GM19463 (cell line): ENCODE results near the gene LZTR1.

Source experiments
- ATAC-seq: cut with Tn5 transposase; IDR thresholded peaks from one replicate; pipeline ENCODE4 v1.9.1; 2021; ENCODE audit warnings: mild to moderate bottlenecking, moderate library complexity; ENCODE audit not compliant: unreplicated experiment

The LZTR1 gene

DNA sequence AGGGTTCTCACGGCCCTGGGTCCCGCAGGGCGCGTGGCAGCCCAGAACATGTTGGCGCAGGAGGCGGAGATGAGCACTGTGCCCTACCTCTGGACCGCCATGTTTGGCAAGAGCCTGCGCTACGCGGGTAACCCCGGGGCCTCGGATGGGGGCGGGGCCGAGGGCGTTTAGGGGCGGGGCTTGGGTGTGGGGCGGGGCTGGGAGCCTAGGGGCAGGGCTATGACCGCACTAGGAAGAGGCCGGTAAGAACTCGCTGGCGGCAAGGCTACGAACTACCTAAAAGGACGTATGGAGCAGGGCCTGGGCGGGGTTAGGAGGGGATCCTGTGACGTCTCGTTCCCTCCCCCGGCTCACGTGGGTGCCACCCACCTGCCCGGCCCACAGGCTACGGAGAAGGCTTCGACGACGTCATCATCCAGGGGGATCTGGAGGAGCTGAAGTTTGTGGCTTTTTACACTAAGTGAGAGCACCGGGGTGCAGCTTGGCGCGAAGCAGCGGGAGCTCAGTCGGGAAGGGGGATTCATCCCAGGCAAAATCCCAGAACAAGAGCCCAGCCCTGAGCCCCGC is 2.8 kb upstream of the LZTR1 start:
- ATAC-seq: no peak

GRCh38 chr22:20979940-20980453 is 2.1 kb upstream of the LZTR1 start:
- no peak for ATAC-seq

DNA sequence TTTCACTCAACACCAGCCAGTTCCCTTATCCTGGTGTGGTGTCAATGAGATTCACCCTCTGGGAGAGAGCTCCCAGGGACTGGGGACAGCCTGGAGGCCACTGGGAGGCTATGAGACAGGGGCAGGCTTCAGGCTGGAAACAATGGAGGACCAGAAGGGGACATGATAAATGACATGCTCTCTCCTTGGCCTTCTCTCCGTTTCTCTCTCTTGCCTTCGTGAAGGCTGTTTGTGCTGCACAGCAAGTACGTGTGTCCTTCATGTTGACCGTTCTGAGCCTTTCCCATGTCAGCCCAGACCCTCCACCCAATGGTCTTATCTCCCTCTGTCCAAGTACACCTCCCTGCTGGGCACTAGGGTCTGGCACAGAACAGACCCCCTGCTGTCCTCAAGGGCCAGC is 1.6 kb upstream of the LZTR1 start:
- no peak for ATAC-seq

DNA sequence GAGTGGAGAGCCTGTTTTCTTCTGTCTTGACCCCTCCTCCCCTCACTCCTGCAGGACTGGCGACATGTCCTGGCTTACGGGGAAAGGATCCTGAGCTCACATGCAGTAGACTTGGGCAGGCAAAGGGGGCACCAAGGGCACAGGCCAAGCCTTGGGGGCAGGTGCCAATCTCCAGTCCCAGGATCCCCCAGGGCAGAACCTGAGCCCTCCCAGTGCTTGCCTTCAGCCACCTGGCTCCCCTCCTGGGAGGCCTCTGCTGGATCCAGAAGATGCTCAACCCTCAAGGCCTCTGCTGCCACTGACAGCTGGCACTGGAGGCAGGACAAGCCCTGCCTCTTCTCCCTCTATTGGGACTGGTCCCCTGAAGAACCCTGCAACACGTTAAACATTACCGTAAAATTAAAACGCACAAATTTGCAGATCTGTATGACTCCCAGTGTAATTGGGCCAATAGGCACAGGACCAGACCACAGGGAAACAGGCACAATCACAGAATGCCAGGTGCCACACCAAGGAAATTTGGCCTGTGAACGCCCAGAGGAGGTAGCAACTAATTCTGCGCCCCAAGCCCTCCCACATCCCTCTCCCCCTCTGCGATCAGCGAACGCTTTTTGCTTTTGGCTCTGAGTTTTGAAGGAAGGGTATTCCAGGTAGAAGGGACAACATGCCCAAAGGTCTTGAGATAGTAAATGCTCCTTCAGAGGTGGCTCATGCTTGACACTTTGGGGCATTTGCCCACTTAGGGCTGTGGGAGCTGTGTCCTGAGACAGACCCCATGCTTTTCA is 967 bp upstream of the LZTR1 start:
- no peak for ATAC-seq

GRCh38 chr22:20982563-20982882 is 426 bp downstream of the LZTR1 start:
- no peak for ATAC-seq

- ATAC-seq: no peak
These were observed 1.1 kb downstream of the LZTR1 start for GRCh38 chr22:20983081-20983771.

- ATAC-seq: no peak
These were observed 3.6 kb downstream of the LZTR1 start for GRCh38 chr22:20985720-20986119.

DNA sequence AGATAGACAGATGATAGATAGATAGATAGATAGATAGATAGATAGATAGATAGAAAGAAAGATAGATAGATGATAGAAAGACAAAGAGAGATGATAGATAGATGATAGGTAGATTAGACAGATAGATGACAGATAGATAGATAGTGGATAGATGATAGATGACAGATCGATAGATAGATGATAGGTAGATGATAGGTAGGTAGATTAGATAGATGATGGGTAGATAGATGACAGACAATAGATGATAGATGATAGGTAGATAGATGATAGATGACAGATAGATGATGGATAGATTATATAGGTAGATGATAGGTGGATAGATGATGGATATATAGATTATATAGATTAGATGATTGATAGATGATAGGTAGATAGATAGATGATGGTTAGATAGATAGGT is 4.3 kb downstream of the LZTR1 start:
- no peak for ATAC-seq

GRCh38 chr22:20987375-20987774 is 5.3 kb downstream of the LZTR1 start:
- ATAC-seq: no peak

DNA sequence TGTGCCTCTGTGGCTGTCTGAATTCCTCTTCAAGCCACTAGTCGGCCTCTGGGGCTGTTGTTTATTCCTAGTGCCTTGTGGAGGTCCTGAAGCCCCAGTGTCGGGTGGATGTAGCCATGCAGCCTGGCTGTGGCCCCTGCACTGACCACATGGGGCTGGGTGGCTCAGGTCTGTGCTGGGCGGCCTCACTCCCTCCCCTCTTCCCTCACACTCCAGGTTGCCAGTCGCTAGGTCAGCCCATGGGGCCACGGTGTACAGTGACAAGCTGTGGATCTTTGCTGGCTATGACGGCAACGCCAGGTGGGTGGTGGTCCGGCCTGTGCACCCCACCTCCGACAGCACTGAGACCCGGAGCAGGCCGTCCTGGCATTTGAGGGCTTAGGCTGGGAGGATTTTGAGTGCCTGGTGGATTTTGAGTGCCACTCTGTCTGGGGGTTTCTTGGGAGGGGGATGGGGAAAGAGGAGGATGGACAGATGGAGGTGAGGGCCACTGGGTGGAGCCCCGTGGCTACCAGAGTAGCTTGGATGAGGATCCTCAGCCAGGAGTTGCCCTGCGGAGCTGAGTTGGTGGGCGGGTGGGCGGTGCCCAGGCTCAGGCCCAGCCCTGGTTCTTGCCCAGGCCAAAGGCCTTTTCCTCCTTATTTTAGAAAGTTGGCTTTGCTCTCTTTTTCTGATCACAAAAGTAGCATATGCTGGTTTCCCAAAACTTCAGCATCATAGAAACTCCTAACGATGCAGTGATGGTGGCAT is 6.7 kb downstream of the LZTR1 start:
- ATAC-seq: no peak

DNA sequence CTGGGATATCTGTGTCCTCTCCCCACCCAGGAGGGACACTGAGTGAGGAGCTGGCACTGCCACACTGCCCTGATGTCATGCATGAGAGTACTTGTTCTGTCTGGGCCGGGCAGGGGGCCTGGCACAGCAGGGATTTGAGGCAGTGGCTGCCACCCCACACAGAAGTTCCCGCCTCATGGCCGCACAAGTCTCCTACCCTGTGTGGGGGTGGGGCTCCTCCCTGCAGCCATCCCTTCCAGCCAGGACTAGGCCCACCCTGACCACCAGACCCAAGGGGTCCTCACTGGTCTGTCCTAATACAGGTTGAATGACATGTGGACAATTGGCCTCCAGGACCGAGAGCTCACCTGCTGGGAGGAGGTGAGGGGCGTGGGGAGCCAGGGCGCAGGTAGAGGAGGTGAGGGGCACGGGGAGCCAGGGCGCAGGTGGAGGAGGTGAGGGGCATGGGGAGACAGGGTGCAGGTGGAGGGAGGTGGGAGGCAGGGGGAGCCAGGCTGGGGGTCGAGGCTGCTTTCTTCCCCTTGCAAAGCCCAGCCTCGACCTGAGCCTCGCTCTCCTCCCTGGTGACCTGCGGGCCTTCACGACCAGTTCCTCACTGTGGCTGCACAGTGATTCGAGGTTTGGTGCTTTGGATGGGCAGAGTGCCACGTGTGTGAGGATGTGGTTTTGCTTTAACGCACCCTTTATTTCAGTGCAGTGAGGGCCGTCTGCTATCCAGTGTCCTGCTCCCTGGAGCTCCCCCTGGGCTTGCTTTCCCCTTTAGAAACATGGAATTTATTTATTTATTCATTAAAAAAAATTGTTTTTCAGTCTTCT is 7.4 kb downstream of the LZTR1 start:
- ATAC-seq: no peak

- no peak for ATAC-seq
These were observed 8.4 kb downstream of the LZTR1 start for GRCh38 chr22:20990184-20991180.

GRCh38 chr22:20991252-20992055 is 9.4 kb downstream of the LZTR1 start:
- ATAC-seq: no peak

- no peak for ATAC-seq
These were observed 10.0 kb downstream of the LZTR1 start for GRCh38 chr22:20992056-20992442.

- no peak for ATAC-seq
These were observed 10.6 kb downstream of the LZTR1 start for GRCh38 chr22:20992456-20993303.

DNA sequence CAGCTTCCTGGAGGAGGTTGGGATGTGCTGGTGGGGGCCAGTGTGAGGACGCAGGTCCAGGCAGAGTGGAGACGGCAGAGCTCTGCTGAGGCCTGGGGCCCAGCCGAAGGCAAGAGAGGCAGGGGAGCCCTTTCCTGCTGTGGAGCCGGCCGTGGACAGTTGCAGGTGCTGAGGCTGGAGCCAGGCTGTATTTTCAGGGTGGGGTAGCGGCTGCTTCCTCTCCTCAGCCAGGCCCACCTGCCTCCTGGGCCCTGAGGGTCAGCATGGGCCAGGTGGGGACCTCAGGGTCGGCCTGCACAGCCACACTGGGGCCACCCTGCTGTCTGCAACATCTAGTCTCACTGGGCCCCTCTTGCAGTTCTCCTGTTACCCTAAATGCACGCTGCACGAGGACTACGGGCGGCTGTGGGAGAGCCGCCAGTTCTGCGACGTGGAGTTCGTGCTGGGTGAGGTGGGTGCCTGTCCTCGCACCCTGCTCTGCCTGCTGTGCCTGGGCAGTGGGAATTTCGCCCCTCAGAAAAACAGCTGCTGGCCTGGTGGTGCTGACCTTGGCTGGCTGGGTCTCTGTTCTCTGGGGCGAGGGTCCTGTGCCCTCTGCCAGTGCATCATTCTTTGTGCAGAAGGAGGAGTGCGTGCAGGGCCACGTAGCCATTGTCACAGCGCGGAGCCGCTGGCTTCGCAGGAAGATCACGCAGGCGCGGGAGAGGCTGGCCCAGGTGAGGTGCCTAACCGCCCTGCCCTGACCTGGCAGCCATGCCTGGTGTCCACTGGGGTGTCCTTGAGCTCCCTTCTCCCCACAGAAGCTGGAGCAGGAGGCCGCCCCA is 11.4 kb downstream of the LZTR1 start:
- ATAC-seq: no peak
